Osteocyte (in vitro differentiated cells): ENCODE data around the gene MAST3. TPM values are rescaled to one million over a fixed set of nuclear protein-coding genes. Genes with fewer than 3 reads are reported as not detected.
A peak's percentile ranks its signal among the peaks of the same experiment; 100 is the strongest.

Experiments used
- DNase-seq: peaks from one replicate; pipeline ENCODE4 v3.0.0; 2021; ENCODE audit warnings: mixed read lengths; ENCODE audit not compliant: unreplicated experiment; ENCODE audit errors: extremely low spot score
- H3K27ac Mint-ChIP-seq: one replicate; pipeline ENCODE4 v1.8.0; 2021; ENCODE audit warnings: mild to moderate bottlenecking, mixed read lengths; ENCODE audit not compliant: unreplicated experiment
- H3K27me3 Mint-ChIP-seq: one replicate; pipeline ENCODE4 v1.8.0; 2021; ENCODE audit warnings: mixed read lengths; ENCODE audit not compliant: unreplicated experiment
- H3K36me3 Mint-ChIP-seq: one replicate; pipeline ENCODE4 v1.8.0; 2021; ENCODE audit warnings: mixed read lengths; ENCODE audit not compliant: unreplicated experiment
- H3K4me1 Mint-ChIP-seq: one replicate; pipeline ENCODE4 v1.8.0; 2021; ENCODE audit warnings: mixed read lengths; ENCODE audit not compliant: unreplicated experiment
- H3K4me3 Mint-ChIP-seq: one replicate; pipeline ENCODE4 v1.8.0; 2021; ENCODE audit warnings: mild to moderate bottlenecking, moderate library complexity, mixed read lengths; ENCODE audit not compliant: unreplicated experiment
- H3K9me3 Mint-ChIP-seq: one replicate; pipeline ENCODE4 v1.8.0; 2021; ENCODE audit warnings: mixed read lengths; ENCODE audit not compliant: unreplicated experiment
- CTCF ChIP-seq: fragments of 200-600 bp; sonication (generic); IDR thresholded peaks from 2 replicates; pipeline ENCODE4 v1.5.0; 2021; ENCODE audit warnings: antibody characterized with exemption, mild to moderate bottlenecking, moderate library complexity
- total RNA-seq: library from RNA; stranded (reverse); gene quantifications from 2 replicates; pipeline ENCODE4 v1.2.1, GENCODE V29; 2021

Gene MAST3
- total RNA-seq, 1 donor from 2014 or later: 7.6 TPM

GRCh38 chr19:18194554-18195238 is 97.1 kb downstream of the MAST3 start:
- Mint-ChIP-seq H3K36me3 (peaks cover 4% of the 10 kb centered on the region), H3K4me1 (peaks cover 18% of the 10 kb centered on the region), H3K9me3 (no peaks in the 10 kb centered on the region), H3K27ac (peak overlapping the region; percentile 90), H3K4me3 (peak overlapping the region; percentile 79), H3K27me3 (no peaks in the 10 kb centered on the region)
- no peak for DNase-seq
- TF ChIP-seq CTCF: no peak

DNA sequence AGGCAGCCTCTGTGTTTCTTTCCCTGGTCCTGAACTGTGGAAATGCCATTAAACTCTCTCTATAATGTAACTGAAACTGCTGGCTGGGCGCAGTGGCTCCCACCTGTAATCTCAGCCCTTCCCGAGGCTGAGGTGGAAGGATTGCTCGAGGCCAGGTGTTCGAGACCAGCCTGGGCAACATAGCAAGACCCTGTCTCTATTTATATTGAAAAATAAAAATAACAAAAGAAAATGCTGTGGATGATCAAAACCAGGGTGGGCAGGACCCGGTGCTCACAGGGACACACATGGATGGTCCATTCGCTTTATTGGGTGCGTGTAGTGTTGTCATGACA is 98.9 kb downstream of the MAST3 start:
- Mint-ChIP-seq H3K27me3 (no peaks in the 10 kb centered on the region), H3K9me3 (no peaks in the 10 kb centered on the region), H3K4me1 (peaks cover 18% of the 10 kb centered on the region), H3K27ac (no peak overlapping the region), H3K36me3 (peaks cover 4% of the 10 kb centered on the region), H3K4me3 (no peak overlapping the region)
- DNase-seq: no peak
- TF ChIP-seq CTCF: no peak

- H3K4me3 Mint-ChIP-seq: no peak overlapping the region
- no peak overlapping the region for H3K27ac Mint-ChIP-seq
- DNase-seq: no peak
- TF ChIP-seq CTCF: no peak
- no peaks in the 10 kb centered on the region for H3K9me3 Mint-ChIP-seq
- H3K4me1 Mint-ChIP-seq: peaks cover 10% of the 10 kb centered on the region
- no peaks in the 10 kb centered on the region for H3K27me3 Mint-ChIP-seq
- peaks cover 4% of the 10 kb centered on the region for H3K36me3 Mint-ChIP-seq
Observed at GRCh38 chr19:18197306-18197705, 99.7 kb downstream of the MAST3 start.

DNA sequence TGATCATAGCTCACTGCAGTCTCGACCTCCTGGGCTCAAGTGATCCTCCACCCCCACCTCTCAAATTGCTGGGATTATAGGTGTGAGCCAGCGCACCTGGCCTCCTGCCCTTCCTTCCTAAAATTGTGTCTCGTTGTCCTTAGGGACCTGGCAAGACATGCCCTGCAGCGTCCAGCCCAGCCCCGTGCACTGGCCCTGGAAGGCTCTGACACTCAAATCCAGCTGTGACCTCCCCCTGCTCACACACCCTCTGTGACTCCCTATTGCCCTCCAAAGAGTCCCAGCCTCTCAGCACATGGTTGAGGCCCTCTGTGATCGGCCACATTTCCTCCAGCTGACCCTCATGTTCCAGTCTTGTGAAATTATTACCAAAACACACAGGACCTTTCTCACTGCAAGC is 100.4 kb downstream of the MAST3 start:
- DNase-seq: no peak
- Mint-ChIP-seq H3K27ac (no peak overlapping the region), H3K9me3 (no peaks in the 10 kb centered on the region), H3K27me3 (no peaks in the 10 kb centered on the region), H3K36me3 (peaks cover 4% of the 10 kb centered on the region), H3K4me1 (peaks cover 9% of the 10 kb centered on the region), H3K4me3 (no peak overlapping the region)
- no peak for TF ChIP-seq CTCF

- no peak for DNase-seq
- TF ChIP-seq CTCF: no peak
- Mint-ChIP-seq H3K36me3 (peaks cover 4% of the 10 kb centered on the region), H3K4me3 (no peak overlapping the region), H3K27me3 (no peaks in the 10 kb centered on the region), H3K27ac (no peak overlapping the region), H3K4me1 (peaks cover 13% of the 10 kb centered on the region), H3K9me3 (no peaks in the 10 kb centered on the region)
Observed at GRCh38 chr19:18198374-18198773, 100.8 kb downstream of the MAST3 start.

Other genes starting within 250 kb of the MAST3 start
- 1.6 and 1.8 TPM in 2 replicates for gene JAK3, start 249.8 kb upstream of the MAST3 start, total RNA-seq
- gene RPL18A, start 237.9 kb upstream of the MAST3 start, total RNA-seq: 1,671 and 1,710 TPM in 2 replicates
- not detected in 2 replicates for gene SLC5A5, start 225.8 kb upstream of the MAST3 start, total RNA-seq
- gene CCDC124, start 164.8 kb upstream of the MAST3 start, total RNA-seq: 81.9 and 84.9 TPM in 2 replicates
- not detected in 2 replicates for gene KCNN1, start 130.7 kb upstream of the MAST3 start, total RNA-seq
- gene ARRDC2, start 89.6 kb upstream of the MAST3 start, total RNA-seq: 15.4 and 19.8 TPM in 2 replicates
- gene IL12RB1, start 10.8 kb upstream of the MAST3 start, total RNA-seq: 0.50 and 0.51 TPM in 2 replicates
- gene PIK3R2, start 55.4 kb downstream of the MAST3 start, total RNA-seq: 67.2 and 68.1 TPM in 2 replicates
- not detected in 2 replicates for gene IFI30, start 76.0 kb downstream of the MAST3 start, total RNA-seq
- gene MPV17L2, start 95.4 kb downstream of the MAST3 start, total RNA-seq: 11.6 and 12.7 TPM in 2 replicates
- 2.9 and 3.2 TPM in 2 replicates for gene RAB3A, start 106.3 kb downstream of the MAST3 start, total RNA-seq
- gene PDE4C, start 128.7 kb downstream of the MAST3 start, total RNA-seq: 0.21 TPM in 1 of 2 replicates, not detected in the other
- 6.9 and 10.4 TPM in 2 replicates for gene IQCN, start 176.7 kb downstream of the MAST3 start, total RNA-seq
- gene JUND, start 183.8 kb downstream of the MAST3 start, total RNA-seq: 203 and 241 TPM in 2 replicates
- gene LSM4, start 225.3 kb downstream of the MAST3 start, total RNA-seq: 92.1 and 98.1 TPM in 2 replicates
- 36.1 and 38.5 TPM in 2 replicates for gene PGPEP1, start 242.8 kb downstream of the MAST3 start, total RNA-seq